Measurements from ENCODE around the gene PSMC2.

DNA sequence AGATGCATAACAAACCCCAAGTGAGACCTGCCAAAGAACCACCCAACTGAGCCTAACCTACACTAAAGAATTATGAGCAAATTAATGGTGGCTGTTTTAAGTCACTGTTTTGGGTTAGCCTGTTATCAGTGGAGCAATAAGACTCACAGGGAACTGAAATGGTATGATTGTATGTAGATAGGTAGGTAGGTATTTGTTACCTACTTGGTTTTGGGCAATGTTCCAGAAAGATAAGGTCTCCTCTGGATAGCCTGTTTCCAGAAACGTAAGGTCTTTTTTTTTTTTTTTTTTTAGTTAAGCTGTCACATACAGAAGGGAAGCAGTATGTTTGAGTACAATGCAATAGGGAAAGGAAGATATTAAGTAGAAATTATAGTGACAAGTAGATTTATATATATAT lies 47.6 kb downstream of the PSMC2 start:
- TF ChIP-seq, protein P1, sequence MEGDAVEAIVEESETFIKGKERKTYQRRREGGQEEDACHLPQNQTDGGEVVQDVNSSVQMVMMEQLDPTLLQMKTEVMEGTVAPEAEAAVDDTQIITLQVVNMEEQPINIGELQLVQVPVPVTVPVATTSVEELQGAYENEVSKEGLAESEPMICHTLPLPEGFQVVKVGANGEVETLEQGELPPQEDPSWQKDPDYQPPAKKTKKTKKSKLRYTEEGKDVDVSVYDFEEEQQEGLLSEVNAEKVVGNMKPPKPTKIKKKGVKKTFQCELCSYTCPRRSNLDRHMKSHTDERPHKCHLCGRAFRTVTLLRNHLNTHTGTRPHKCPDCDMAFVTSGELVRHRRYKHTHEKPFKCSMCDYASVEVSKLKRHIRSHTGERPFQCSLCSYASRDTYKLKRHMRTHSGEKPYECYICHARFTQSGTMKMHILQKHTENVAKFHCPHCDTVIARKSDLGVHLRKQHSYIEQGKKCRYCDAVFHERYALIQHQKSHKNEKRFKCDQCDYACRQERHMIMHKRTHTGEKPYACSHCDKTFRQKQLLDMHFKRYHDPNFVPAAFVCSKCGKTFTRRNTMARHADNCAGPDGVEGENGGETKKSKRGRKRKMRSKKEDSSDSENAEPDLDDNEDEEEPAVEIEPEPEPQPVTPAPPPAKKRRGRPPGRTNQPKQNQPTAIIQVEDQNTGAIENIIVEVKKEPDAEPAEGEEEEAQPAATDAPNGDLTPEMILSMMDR (IDR thresholded peaks at IDR 0.05) = no peak
- no peak for TF ChIP-seq POLR2A (IDR thresholded peaks at IDR 0.05)

Data from heart left ventricle (tissue), 13 donors.